HG03469 (cell line): ENCODE data around the gene SLC33A1.
"Not testable (repeated sequence)": the region's sequence is repeated elsewhere in the genome, so short reads cannot be mapped to it uniquely, and the experiment has no call there.

Experiments used
- ATAC-seq: cut with Tn5 transposase; IDR thresholded peaks from one replicate; pipeline ENCODE4 v1.9.1; 2021; ENCODE audit warnings: mild to moderate bottlenecking, moderate library complexity, moderate number of reproducible peaks; ENCODE audit not compliant: unreplicated experiment

SLC33A1 gene

GRCh38 chr3:155862290-155862982, 8.2 kb upstream of the SLC33A1 start:
- not testable (repeated sequence) for ATAC-seq

- no peak for ATAC-seq
Observed at GRCh38 chr3:155861476-155862183, 7.4 kb upstream of the SLC33A1 start.

GRCh38 chr3:155860424-155860823, 6.2 kb upstream of the SLC33A1 start:
- not testable (repeated sequence) for ATAC-seq

- no peak for ATAC-seq
Observed at GRCh38 chr3:155859859-155860258, 5.6 kb upstream of the SLC33A1 start.

GRCh38 chr3:155853214-155854140, 750 bp downstream of the SLC33A1 start:
- no peak for ATAC-seq

- ATAC-seq: no peak
Observed at GRCh38 chr3:155852341-155852740, 1.9 kb downstream of the SLC33A1 start.

GRCh38 chr3:155849404-155849803, 4.8 kb downstream of the SLC33A1 start:
- ATAC-seq: not testable (repeated sequence)

GRCh38 chr3:155847993-155848392, 6.2 kb downstream of the SLC33A1 start:
- ATAC-seq: no peak

GRCh38 chr3:155846119-155846518, 8.1 kb downstream of the SLC33A1 start:
- ATAC-seq: no peak

GRCh38 chr3:155843569-155843968, 10.7 kb downstream of the SLC33A1 start:
- ATAC-seq: no peak

GRCh38 chr3:155835341-155836071, 18.7 kb downstream of the SLC33A1 start:
- no peak for ATAC-seq

GRCh38 chr3:155828490-155829098, 25.6 kb downstream of the SLC33A1 start:
- not testable (repeated sequence) for ATAC-seq

GRCh38 chr3:155815030-155815545, 39.1 kb downstream of the SLC33A1 start:
- ATAC-seq: no peak

- not testable (repeated sequence) for ATAC-seq
Observed at GRCh38 chr3:155813224-155813623, 41.0 kb downstream of the SLC33A1 start.

GRCh38 chr3:155809181-155809580, 45.0 kb downstream of the SLC33A1 start:
- no peak for ATAC-seq

- no peak for ATAC-seq
Observed at GRCh38 chr3:155807823-155808222, 46.4 kb downstream of the SLC33A1 start.

- peak; percentile 93 for ATAC-seq
Observed at GRCh38 chr3:155805802-155806618, 48.2 kb downstream of the SLC33A1 start, which contains the start of gene C3orf33. Gene C3orf33, minus strand, starts transcription at chr3:155806278. Its CDS starts 26 bp downstream, at chr3:155806252.

GRCh38 chr3:155805204-155805801, 48.9 kb downstream of the SLC33A1 start:
- peak; percentile 16 for ATAC-seq

- ATAC-seq: no peak
Observed at GRCh38 chr3:155804323-155804722, 49.9 kb downstream of the SLC33A1 start.
